Hematopoietic multipotent progenitor cell (in vitro differentiated cells): ENCODE measurements around the gene DBNL. TPM values are rescaled to one million over a fixed set of nuclear protein-coding genes. Genes with fewer than 3 reads are reported as not detected.

Experiments used
- DNase-seq, 3 donors: peaks; one replicate each; pipeline ENCODE4 v3.0.0-alpha.2; 2011 to 2015; ENCODE audit warnings: low read depth in 2 of 3, low spot score in 2 of 3
- total RNA-seq: library from RNA; depleted of rRNA; stranded (reverse); fragments of >200 nt; gene quantifications from one replicate; pipeline ENCODE4 v1.2.3, GENCODE V29; 2012

DBNL gene
- total RNA-seq, 1 donor: 125 TPM

- peak; percentile 40 to 48 (median 48) for DNase-seq
Measured at GRCh38 chr7:44040493-44040891, 4.0 kb upstream of the DBNL start.

- no peak for DNase-seq
Measured at GRCh38 chr7:44042221-44042620, 2.3 kb upstream of the DBNL start.

GRCh38 chr7:44043902-44044301 lies 600 bp upstream of the DBNL start:
- no peak for DNase-seq

- DNase-seq: no peak
Measured at GRCh38 chr7:44045226-44046014, 918 bp downstream of the DBNL start.

- peak in 2 of 3 donors; percentile 47 to 58 for DNase-seq
Measured at GRCh38 chr7:44046321-44047061, 2.0 kb downstream of the DBNL start.

GRCh38 chr7:44048031-44048795 lies 3.7 kb downstream of the DBNL start:
- no peak for DNase-seq

- no peak for DNase-seq
Measured at GRCh38 chr7:44050121-44050914, 5.8 kb downstream of the DBNL start.

- DNase-seq: no peak
Measured at GRCh38 chr7:44050915-44051560, 6.5 kb downstream of the DBNL start.

GRCh38 chr7:44051611-44052220 lies 7.2 kb downstream of the DBNL start:
- no peak for DNase-seq

- no peak for DNase-seq
Measured at GRCh38 chr7:44052771-44053365, 8.4 kb downstream of the DBNL start.

- no peak for DNase-seq
Measured at GRCh38 chr7:44056681-44057080, 12.2 kb downstream of the DBNL start.

GRCh38 chr7:44057181-44057848 lies 12.8 kb downstream of the DBNL start:
- DNase-seq: no peak

- DNase-seq: no peak
Measured at GRCh38 chr7:44057849-44058758, 13.6 kb downstream of the DBNL start.

- DNase-seq: no peak
Measured at GRCh38 chr7:44058759-44059218, 14.3 kb downstream of the DBNL start.

- DNase-seq: no peak
Measured at GRCh38 chr7:44059219-44060090, 15.0 kb downstream of the DBNL start.

- no peak for DNase-seq
Measured at GRCh38 chr7:44060091-44060947, 15.8 kb downstream of the DBNL start.
